Femur (tissue), 1 donor: ENCODE data around the gene MAMDC2.

Source experiments
- DNase-seq: peaks from one replicate; pipeline ENCODE4 v3.0.0-alpha.2; 2017

The MAMDC2 gene

DNA sequence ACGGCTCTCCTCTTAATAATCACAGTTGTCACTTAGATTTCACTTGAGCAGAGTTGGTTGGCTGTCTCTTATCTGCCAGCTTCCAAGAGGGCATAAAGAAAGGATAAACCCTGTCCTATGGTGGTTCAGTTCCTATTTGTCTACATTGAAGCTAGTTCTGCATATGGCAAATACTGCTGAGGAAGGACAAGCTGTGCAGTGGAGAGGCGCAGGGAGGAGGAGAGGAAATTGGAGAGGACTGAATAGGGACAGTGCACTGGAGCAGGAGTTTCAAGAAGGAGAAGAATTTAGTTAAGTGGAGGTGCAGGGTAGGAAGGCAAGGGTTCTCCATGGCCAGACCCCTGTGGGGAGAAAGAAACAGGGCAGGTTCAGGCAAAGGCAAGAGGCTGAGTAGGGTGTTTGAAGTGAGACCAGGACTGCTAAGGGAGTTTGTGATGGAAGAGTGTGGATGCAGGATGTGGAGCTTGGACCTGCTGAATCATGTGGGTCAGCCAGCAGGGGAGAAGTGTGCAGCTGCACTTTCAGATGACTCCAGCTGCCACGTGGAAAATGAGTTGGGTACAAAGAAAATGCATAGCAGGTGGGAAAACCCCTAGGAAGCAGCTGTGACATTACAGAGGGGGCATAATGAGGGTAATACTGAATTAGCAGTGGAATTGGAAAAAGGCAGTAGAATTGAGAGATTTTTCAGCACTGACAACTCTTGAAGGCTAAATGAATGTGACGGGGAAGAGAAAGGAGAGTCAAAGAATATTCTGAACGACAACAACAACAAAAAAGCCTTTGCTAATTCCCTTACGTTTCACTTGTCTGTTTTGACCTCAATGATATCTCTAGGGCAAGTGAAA is 66.8 kb downstream of the MAMDC2 start:
- DNase-seq = no peak

GRCh38 chr9:70111042-70111602 is 67.5 kb downstream of the MAMDC2 start:
- DNase-seq = peak; percentile 74

DNA sequence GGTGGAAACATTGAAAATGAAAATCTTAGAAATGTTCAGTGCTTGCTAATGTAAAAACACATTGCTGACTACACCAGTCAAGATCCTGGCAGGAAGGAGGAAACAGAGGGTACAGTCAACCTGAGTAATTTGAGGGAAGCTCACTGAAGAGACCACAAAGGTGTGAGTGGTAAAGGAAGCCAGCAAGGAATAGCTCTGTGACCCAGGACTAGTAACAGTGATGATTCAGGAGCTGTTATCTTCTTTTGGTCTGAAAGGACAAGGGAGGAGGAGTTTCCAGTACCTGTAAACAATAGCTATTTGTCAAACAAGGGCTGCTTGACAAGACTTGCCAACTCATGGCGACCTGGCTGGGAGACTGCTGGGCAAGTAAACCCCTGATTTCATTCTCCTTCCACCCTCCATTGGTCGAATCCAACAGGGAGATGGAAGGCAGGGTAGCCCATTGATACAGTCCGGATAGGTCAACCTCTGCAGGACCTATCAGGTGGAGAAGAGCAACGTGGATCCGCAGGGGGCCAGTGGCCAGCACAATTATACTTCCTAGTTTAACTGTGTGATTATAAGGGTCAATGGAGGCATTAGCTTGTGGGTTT is 68.1 kb downstream of the MAMDC2 start:
- DNase-seq = no peak

DNA sequence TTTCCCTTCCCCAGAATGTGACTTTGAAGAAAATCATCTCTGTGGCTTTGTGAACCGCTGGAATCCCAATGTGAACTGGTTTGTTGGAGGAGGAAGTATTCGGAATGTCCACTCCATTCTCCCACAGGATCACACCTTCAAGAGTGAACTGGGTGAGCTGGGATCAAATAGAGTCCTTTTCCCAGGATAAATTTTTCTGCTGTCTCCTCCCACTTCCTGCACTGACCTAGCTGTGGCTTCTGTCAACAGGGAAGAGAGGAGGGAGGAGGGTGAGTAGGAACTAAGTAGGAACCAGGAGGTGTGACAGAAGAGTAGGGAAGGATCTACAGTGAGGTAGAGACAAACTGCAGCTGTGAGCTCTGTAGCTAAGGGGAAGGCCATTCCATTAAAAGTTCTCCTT is 69.3 kb downstream of the MAMDC2 start:
- DNase-seq = no peak

- DNase-seq = peak; percentile 60
Observed at GRCh38 chr9:70113403-70114022, 69.9 kb downstream of the MAMDC2 start.

- no peak for DNase-seq
Observed at GRCh38 chr9:70114898-70115297, 71.2 kb downstream of the MAMDC2 start.

GRCh38 chr9:70117835-70118319 is 74.2 kb downstream of the MAMDC2 start:
- DNase-seq = no peak

DNA sequence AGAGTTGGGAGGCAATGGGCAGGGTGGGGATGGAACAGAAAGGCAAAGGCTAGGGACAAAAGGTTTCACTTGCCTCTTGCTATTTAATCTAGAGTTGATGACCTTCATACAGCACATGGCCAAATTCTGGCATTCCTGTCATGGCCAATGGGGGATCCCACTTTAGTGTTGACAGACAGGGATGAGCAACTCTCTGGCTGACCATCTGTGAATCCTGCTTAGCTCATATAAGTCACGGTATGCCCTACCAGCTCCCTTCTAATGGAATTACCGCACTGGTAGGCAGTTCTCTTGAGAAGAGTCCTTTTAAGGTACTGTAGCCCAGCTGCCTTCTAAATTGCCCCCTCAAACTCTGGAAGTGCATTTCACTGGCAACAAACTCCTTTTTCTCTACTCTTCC is 76.1 kb downstream of the MAMDC2 start:
- no peak for DNase-seq

DNA sequence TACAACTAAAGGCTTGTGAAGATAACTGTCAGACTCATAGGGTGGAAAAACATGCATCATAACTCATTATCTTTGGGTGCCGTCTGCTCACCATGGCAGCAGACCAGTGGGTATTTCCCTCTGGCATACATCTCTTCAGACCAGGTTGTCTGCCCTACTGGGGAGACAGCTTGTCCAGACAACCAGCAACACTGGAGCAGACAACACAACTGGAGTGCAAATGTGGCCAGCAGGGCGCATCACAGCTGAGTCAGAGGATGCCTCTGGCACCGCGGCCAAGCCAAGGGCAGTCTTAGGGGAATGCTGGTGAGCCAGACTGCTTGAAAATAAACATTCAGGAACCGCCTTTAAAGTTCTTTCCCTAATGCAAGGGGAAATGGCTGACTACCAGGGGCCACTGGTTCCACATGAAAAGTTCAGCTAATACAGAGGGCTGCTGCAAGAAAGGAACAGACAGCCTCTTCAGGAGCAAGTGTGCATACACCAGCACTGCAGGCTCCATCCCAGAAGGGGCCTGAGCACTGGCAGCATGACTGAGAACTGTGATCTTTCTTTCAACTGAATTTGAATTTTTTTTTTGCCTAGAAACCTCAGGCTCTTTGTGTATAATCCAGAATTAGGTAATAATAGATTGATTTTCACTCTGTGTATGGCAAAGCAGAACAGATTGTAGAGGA is 77.3 kb downstream of the MAMDC2 start:
- peak; percentile 60 for DNase-seq

GRCh38 chr9:70121818-70122436 is 78.3 kb downstream of the MAMDC2 start:
- no peak for DNase-seq

- DNase-seq = no peak
Observed at GRCh38 chr9:70123695-70124094, 80.0 kb downstream of the MAMDC2 start.

GRCh38 chr9:70125621-70126263 is 82.1 kb downstream of the MAMDC2 start:
- no peak for DNase-seq

DNA sequence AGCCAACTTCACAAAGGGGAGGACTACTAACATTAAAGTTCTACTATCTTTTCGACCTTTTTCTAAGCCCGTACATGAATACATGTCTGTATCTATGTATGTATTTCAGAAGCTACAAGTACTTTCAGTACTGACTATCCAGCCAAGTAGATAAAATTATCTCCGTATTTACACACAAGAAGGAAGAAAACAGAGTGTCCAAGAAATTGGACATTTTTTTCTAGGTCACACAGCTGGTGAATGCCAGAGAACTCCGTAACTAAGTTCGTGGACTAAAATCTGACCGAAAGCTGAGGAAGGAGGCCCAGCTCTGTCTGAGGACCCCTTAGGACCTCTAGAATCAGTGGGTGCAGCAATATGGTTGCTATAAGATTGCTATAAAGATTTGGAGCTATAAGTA is 83.4 kb downstream of the MAMDC2 start:
- DNase-seq = no peak

DNA sequence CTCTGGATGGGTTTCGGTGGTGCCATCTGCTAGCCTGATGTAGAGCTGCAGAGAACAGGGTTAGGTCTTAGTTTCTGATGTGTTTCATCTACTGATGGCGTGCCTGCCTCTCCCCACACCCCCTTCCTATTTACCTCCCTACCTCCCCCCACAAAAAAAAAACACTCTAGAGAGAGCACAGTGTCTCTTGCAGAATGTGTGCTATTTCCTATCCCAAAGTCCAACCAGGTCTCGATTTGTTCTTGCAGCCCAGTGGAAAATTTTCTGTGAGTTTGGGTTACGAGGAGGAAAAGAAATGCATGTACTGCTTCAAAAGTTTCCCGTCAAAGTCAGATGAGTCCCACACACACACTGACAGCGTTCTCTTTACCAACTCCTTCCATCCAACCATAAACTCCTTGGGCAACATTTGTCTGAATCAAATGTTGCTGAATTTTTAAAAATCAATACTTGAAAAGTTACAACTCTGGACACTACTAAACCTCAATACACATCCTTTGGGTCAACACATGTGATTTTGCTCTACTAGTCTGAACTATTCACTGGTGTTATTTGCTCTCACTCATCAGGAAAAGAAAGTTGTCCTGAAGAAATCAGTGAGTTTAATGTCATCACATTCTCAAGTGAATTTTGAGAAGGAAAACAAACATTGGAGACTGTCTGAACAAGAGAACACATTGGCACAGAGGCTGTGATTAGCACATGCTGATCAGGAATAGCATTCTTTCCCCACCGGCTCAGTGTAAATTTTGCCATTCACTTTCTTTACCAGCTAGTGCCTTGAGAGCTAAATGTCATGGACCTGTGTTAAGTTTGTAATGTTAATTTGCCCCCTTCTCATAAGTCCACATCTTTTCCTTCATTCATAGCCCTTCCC is 84.1 kb downstream of the MAMDC2 start:
- DNase-seq = no peak

- DNase-seq = no peak
Observed at GRCh38 chr9:70130266-70130665, 86.6 kb downstream of the MAMDC2 start.

DNA sequence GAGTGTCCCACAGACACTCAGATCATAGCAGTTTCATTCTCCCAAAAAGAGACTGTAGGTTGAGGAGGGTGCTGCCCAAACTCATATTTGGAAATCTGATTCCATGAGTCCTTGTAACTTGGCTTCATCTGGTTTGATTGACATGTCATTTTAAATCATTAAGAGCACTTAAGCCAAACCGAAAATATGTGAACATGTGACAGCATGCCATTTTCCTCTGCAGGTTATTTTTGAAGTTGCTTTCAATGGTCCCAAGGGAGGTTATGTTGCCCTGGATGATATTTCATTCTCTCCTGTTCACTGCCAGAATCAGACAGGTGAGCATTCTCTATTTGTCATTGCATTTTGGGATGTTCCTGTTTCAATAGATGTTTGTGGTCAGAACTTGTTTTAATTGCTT is 87.6 kb downstream of the MAMDC2 start:
- DNase-seq = no peak

GRCh38 chr9:70133253-70134208 is 89.9 kb downstream of the MAMDC2 start:
- no peak for DNase-seq

- no peak for DNase-seq
Observed at GRCh38 chr9:70134360-70134759, 90.7 kb downstream of the MAMDC2 start.

DNA sequence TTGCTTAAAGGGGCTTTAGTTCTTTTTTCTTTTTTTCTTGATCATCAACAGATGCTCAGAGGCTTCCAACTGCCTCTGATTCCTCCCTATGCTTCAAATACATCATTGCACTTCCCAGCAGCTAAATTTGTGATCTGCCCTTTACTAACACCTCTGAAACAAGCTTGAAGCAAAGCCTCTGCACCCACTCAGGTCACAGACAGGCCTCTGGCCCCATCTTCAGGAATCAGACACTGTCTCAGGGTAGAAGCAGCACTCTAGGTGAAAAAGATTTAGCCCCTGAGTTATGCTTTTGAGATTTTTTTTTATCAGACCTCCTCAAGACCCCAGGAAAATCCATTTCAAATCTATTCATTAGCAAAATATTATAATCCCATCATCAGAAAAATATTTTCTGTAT is 91.5 kb downstream of the MAMDC2 start:
- DNase-seq = no peak

DNA sequence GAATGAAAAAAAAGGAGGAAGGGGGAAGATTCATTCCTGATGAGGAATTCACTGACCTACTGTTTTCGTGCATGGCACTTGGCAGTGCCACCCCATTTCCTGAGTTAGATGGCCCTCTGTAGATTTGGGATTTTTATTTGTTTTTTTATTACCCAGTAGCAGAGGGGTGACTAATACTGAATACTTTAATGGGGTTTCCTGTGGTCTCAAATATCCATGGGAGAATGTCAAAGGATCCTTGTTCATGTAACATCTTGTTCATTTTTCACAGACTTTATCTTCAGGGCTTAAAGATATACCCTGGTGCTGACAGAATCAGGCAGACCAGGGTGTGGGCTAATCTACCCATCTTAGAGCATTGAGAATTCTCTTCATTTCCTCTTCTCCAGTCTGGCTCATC is 93.0 kb downstream of the MAMDC2 start:
- no peak for DNase-seq
